Esophagus muscularis mucosa (tissue), 4 donors: Measurements from ENCODE around the gene GRID1.

Experiments
- CTCF ChIP-seq, 3 experiments: fragments of 200-600 bp in 2 of 3; fragments of 450-650 bp in 1 of 3; sonication (generic) in 2 of 3; IDR thresholded peaks; one replicate each; pipeline ENCODE4 v1.5.1; 2017 to 2019; ENCODE audit warnings: antibody characterized with exemption in 3 of 3, mild to moderate bottlenecking in 2 of 3, moderate library complexity in 1 of 3
- EP300 ChIP-seq: sonication (generic); formaldehyde crosslinking; IDR thresholded peaks from one replicate; pipeline ENCODE4 v1.6.1; 2017; ENCODE audit warnings: antibody characterized with exemption
- POLR2A ChIP-seq: fragments of 450-650 bp; IDR thresholded peaks from one replicate; pipeline ENCODE4 v1.6.1; 2017; ENCODE audit warnings: antibody characterized with exemption, moderate library complexity, mild to moderate bottlenecking, low read depth
- POLR2AphosphoS5 ChIP-seq, 2 donors: sonication (generic); formaldehyde crosslinking; IDR thresholded peaks; one replicate each; pipeline ENCODE4 v1.6.1; 2017; ENCODE audit warnings: antibody characterized with exemption in 2 of 2

GRCh38 chr10:86305521-86305920 lies 61.1 kb downstream of the GRID1 start:
- TF ChIP-seq POLR2A (no peak), CTCF (IDR thresholded peaks at IDR 0.05) (no peak), EP300 (no peak), POLR2AphosphoS5 (IDR thresholded peaks at IDR 0.05) (no peak)
